Lung microvascular endothelial cell (primary cell): ENCODE data around the gene FCRL4. TPM values are rescaled to one million over a fixed set of nuclear protein-coding genes. Genes with fewer than 3 reads are reported as not detected.
A peak's percentile ranks its signal among the peaks of the same experiment; 100 is the strongest.
"Not testable (repeated sequence)": the region's sequence is repeated elsewhere in the genome, so short reads cannot be mapped to it uniquely, and the experiment has no call there.

Experiments used
- DNase-seq, 2 donors: peaks; one replicate each; pipeline versions ENCODE4 v3.0.0 to v3.0.0-alpha.2; 2010; ENCODE audit warnings: low read depth in 2 of 2
- total RNA-seq: library from RNA; depleted of rRNA; stranded (reverse); fragments of >200 nt; gene quantifications from 2 replicates; pipeline ENCODE4 v1.2.1, GENCODE V29; 2014

FCRL4 gene
- total RNA-seq, 1 donor from 2014 or later = not detected

DNA sequence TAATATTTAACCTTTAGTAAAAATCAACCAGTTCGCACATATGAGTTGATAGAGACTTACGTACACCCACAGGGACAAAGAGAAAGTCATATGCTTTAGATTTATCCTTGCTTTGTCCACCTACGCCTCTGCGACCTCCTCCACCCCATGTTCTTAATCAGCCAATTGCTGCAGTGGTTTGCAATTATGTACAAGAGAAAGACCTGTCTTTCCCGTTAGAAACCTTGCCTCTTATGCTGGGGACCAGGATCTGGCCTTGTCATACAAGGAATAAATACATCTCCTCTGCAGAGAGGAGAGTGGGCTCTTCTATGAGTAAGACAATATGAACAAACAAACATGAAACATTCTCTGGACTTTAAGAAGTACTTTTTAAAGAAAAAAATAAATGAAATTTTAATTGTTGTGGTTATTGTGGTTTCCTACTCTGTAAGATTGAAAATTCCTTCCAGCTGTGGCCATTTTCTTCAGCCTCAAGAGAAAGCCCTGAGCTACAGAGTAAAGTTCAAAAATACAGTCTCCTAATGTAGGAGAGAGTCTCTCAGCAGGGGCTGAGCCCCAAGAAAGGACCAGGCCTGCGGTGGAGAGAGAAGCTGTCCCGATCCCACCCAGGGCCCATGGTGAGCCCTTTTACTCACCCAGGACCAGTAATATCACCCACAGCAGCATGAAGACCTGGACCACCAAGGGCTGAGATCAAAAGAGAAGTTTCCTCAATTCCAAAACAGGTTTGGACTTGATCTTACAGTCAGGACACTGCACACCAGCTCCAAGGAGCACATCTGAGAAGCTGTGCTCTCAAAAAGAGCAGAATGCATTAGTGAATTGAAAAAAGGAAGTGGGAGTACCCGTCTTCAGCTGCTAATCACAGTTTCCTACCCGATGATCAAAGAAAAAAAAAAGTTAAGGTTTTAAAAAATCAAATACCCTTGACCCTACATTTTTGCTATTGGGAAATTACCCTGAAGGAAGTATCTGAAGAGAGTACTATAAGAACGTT is 45.9 kb downstream of the FCRL4 start, which contains the start of gene FCRL5:
Gene FCRL5 (minus strand): TSS at position 822 of the 1,000 bp plus-strand sequence. CDS start 153 bp downstream, at position 669.
- DNase-seq = no peak

DNA sequence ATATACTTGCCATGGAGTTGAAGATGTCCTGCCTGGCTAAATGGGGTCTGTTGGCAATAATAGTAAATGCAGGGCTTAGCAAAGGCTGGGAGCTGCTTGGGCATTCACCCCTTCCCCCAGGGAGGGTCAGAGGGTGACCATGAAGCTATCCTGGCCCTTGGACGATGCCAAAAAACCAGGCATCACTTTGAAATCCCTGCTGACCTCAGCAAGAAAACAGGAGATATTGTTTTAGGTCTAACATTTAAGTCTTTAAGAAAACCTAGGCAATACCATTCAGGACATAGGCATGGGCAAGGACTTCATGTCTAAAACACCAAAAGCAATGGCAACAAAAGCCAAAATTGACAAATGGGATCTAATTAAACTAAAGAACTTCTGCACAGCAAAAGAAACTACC is 49.8 kb downstream of the FCRL4 start:
- DNase-seq = not testable (repeated sequence)

DNA sequence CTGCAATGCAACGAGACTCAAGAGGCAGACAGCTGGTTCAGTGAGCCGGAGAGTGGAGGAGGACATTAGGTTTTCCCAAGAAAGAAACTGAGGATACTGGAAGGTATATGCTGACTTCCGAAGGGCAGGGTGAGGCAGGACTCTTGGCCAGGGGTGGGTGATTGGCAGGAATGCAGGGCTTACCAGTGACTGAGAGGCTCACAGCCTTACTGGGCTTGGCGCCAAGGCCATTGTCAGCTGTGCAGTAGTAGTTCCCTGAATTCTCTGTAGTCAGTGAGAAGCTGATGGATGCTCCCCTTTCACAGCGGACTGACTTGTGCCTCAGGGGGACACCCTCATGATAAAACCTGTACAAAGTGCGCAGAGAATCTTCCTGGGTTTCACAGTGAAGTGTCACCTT is 55.2 kb downstream of the FCRL4 start:
- peak in 1 of 2 donors; percentile 32 for DNase-seq

DNA sequence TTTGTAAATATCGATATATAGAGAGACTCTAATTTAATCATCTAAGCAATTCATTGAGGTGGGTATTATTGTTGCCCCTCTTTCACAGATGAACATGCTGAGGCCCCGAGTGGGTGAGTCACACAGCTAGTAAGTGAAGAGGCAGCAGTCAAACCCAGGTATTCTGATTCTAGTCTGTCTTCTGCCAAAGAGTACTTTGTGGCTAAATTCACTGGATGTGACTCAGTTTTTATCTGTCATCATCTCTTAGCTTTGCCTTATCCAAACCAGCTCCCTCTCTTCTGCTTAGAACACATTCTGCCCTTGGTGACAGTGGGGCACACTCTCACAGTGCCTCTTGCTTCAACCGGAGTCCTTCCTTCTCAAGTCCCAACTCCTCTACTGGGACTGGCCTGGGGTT is 57.0 kb downstream of the FCRL4 start:
- no peak for DNase-seq

DNA sequence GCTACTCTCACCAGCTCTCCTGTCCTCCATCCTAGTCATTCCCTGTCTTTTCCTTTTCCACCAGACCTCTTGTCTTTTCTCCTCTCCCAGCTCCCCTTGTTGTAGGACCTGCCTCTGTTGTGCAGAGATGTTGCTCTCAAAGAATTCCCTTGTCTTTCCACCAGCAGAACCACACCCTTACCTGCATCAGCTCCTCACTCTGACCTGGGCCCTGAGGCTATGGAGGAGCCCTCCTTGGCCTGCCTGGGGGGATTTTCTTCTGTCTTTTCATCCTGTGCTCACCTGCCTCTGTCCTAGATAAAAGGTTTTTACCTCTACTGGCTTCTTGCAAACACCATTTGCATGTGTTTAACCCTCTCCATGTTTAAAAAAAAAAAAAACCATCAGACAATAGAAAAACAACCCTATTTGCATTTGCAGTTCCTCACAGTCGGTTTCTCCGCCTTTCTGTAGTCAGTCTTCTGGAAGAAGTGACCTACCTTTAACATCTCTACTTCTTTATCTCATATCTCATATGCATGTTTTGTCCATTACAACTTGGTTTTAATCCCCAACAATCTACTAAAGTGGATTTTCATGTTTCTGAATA is 57.6 kb downstream of the FCRL4 start:
- no peak for DNase-seq

DNA sequence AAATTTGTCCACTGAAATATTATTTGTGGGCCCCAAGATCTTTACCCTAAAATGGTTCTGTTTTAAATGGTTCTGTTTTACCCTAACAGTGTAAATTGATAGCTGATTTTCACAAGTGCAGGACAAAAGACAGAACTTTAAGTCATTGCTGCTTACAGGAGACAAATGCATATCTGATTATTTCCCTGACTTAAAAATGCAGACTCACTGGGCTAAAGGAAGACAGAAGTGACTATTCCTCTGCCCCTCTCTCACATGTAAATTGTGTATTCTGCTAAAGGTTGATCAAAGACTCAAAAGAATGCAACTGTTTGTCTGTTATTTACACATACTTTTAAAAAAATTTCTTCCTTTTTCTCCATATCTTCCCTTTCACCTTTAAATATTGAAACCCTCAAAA is 58.3 kb downstream of the FCRL4 start:
- DNase-seq = no peak

DNA sequence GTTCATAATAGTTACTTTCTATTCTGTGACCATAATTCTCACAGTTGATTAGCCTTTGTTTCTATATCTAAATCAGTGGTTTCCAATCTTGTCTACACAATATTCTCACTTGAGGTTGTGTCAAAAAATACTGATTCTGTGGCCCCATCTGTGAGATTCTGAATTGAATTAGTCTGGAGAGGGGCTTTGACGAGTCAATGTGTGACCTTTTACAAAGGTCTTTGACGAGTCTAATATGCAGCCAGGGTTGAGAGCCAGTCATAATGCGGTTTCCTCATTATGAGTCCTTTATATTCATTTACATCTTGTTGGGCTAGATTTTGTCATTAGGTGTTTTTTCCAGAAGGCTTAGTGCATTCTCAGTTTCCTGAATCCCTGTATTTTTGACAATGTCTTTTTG is 65.3 kb downstream of the FCRL4 start:
- no peak for DNase-seq

DNA sequence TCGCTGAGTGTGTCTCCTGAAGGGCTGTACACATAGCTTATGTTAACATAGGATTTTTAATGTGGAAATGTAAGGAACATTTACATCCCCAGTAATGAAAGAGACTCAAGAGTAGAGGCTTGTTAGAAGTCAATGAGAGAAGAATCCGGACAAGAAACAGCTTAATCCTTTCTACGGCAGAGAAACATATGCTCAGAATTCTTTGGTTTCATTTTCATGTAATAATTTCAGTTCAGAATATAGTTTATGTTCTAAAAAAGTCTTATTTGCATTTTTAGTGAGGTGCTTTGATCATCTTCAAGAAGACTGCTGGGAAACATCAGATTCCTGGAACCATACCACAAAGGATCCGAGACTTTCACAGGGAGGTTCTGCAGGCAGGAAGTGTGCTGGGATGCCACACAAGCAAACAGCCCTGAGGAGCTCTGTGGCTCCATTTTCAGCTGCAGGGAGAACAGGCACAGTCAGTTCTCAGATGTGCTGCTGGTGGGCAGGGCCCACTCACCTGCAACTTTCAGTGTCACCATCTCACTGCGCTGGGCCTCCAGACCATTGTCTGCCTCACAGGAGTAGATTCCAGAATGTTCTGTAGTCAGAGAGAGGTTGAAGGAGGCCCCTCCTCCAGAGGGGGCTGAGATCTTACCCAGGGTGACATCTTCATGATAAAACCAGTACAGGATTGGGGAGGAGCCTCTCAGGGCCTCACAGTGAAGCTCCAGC is 74.0 kb downstream of the FCRL4 start:
- no peak for DNase-seq

Other genes with a start within 250 kb of the FCRL4 start
- not detected in 2 replicates for gene FCRL5, start 45.6 kb downstream of the FCRL4 start, total RNA-seq
- gene FCRL3, start 102.7 kb upstream of the FCRL4 start, total RNA-seq = not detected in 2 replicates
- not detected in 2 replicates for gene FCRL2, start 179.0 kb upstream of the FCRL4 start, total RNA-seq
- not detected in 2 replicates for gene FCRL1, start 222.0 kb upstream of the FCRL4 start, total RNA-seq
- gene CD5L, start 243.7 kb upstream of the FCRL4 start, total RNA-seq = not detected in 2 replicates